Measurements from ENCODE around the gene FARS2. TPM values are rescaled to one million over a fixed set of nuclear protein-coding genes. Genes with fewer than 3 reads are reported as not detected.

Gene FARS2
- total RNA-seq, 6 donors from 2014 or later: 16.4 to 34.6 (median 19.9) TPM

DNA sequence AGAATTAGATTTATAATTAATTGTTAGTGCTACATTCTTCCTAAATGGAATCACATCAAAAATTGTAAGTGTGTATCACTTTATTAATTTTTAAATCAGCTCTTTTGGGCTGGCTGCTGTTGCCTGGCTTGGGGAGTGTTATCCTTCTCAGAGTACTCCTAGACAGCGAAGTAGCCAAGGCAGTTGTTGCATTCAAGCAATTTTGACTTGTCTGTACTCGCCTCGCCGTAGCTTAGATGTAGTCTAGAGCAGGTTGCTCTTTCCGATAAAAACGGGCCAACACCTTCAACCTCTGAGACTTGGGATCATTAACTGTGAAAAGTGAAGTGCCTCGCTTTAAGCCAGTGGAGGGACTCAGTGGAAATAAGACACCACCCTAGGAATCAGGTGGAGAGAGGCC, 151.3 kb downstream of the FARS2 start:
- ATAC-seq (ENCODE audit: low FRiP score in 2 of 2): no peak
- H3K27ac ChIP-seq: no peak overlapping the region
- 94 to 95% methylated on average over 7 of the region's 7 CpGs for WGBS, 2 donors

DNA sequence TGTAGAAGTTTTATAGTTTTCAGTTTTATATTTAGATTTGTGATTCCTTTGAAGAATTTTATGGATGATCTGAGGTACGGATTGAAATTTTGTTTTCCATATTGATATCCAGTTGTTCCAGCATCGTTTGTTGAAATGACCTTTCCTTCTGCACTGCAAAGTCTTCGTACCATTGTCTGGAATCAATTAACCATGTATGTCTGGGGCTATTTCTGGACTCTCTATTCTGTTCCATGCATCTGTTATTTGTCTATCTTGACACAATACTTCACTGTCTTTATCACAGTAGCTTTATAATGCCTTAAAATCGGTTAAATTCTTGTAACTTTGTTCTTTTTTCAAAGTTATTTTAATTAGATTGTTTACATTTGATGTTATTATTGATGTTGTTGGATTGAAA, 154.9 kb downstream of the FARS2 start:
- ATAC-seq (ENCODE audit: low FRiP score in 2 of 2): no peak
- Histone ChIP-seq H3K27ac (no peak overlapping the region), H3K4me1 (no peaks in the 10 kb centered on the region), H3K36me3 (no peaks in the 10 kb centered on the region), H3K27me3 (no peaks in the 10 kb centered on the region), H3K9me3 (no peaks in the 10 kb centered on the region), H3K4me3 (no peak overlapping the region)
- WGBS, 2 donors: 95 to 96% methylated on average over 4 of the region's 4 CpGs
- DNase-seq: no peak
- TF ChIP-seq, protein P1, sequence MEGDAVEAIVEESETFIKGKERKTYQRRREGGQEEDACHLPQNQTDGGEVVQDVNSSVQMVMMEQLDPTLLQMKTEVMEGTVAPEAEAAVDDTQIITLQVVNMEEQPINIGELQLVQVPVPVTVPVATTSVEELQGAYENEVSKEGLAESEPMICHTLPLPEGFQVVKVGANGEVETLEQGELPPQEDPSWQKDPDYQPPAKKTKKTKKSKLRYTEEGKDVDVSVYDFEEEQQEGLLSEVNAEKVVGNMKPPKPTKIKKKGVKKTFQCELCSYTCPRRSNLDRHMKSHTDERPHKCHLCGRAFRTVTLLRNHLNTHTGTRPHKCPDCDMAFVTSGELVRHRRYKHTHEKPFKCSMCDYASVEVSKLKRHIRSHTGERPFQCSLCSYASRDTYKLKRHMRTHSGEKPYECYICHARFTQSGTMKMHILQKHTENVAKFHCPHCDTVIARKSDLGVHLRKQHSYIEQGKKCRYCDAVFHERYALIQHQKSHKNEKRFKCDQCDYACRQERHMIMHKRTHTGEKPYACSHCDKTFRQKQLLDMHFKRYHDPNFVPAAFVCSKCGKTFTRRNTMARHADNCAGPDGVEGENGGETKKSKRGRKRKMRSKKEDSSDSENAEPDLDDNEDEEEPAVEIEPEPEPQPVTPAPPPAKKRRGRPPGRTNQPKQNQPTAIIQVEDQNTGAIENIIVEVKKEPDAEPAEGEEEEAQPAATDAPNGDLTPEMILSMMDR (IDR thresholded peaks at IDR 0.05): no peak
- TF ChIP-seq POLR2A (IDR thresholded peaks at IDR 0.05): no peak
- TF ChIP-seq POLR2AphosphoS5 (IDR thresholded peaks at IDR 0.05): no peak
- TF ChIP-seq EP300 (IDR thresholded peaks at IDR 0.05): no peak

More for the DNA sequence above, 151.3 kb downstream of the FARS2 start:
- H3K4me3 ChIP-seq: no peak overlapping the region
- no peak for DNase-seq
- TF ChIP-seq EP300 (IDR thresholded peaks at IDR 0.05): no peak
- TF ChIP-seq POLR2A (IDR thresholded peaks at IDR 0.05): no peak
- TF ChIP-seq POLR2AphosphoS5 (IDR thresholded peaks at IDR 0.05): no peak
- TF ChIP-seq, protein P1 (IDR thresholded peaks at IDR 0.05): no peak
- no peaks in the 10 kb centered on the region for H3K4me1 ChIP-seq
- H3K36me3 ChIP-seq: peaks cover 0 to 3% (median 0%) of the 10 kb centered on the region in 4 donors
- H3K9me3 ChIP-seq: no peaks in the 10 kb centered on the region
- no peaks in the 10 kb centered on the region for H3K27me3 ChIP-seq

DNA sequence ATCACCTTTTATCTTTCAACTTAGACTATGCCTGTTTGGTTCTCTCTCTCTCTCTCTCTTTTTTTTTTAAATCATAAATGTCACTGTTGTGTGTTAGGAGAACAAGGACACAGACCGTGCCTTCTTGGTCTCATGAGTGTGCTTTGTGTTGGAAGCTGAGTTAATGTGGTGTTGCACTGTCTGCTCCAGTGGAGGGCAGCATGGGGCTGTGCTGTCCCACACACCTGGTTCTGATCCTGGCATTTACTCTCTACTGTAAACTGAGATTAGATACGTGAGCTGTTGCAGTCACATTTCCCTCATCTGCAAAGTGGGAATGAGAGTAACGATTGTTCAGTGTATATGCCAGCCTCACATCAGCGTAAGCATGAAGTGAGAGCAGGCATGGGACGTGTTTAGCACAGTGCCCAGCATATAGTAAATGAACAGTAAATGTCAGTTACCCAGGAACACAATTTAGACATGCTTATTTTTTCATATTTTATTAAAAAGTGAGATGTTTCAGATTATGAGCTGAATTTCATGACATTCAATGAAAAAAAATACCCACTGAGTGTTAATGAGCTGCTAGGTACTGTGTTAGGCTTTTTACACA, 161.1 kb downstream of the FARS2 start:
- TF ChIP-seq POLR2A (IDR thresholded peaks at IDR 0.05) (no peak), POLR2AphosphoS5 (IDR thresholded peaks at IDR 0.05) (no peak)
- TF ChIP-seq, protein P1 (IDR thresholded peaks at IDR 0.05): peak in 4 of 6 experiments; percentile 14 to 29 (median 18)
- no peak overlapping the region for H3K27ac ChIP-seq
- WGBS, 2 donors: 87 to 89% methylated on average over 5 of the region's 5 CpGs
- H3K4me1 ChIP-seq: no peaks in the 10 kb centered on the region
- H3K36me3 ChIP-seq: no peaks in the 10 kb centered on the region
- H3K4me3 ChIP-seq: no peak overlapping the region
- DNase-seq: no peak
- H3K27me3 ChIP-seq: no peaks in the 10 kb centered on the region
- no peaks in the 10 kb centered on the region for H3K9me3 ChIP-seq
- peak in 1 of 2 donors; percentile 30 for ATAC-seq (ENCODE audit: low FRiP score in 2 of 2)

DNA sequence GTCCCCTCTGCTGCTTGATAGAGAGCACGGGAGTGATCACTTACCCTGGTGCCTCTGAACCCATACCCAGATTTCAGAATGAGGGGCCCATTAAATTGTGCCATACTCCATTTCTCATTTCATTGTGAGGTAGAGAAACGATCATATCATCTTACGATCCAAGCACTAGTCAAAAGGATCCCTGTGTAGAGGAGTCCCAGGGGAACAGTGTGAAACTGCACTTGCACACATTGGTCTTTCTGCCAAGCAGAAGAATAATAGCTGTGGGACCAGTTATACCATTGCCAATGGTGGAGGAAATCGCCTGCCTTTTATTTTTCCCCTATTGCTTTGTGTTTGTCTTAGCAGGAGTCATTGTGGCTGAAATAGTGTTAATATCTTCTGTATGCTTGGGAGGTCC, 161.9 kb downstream of the FARS2 start:
- TF ChIP-seq EP300 (IDR thresholded peaks at IDR 0.05) (no peak), POLR2A (IDR thresholded peaks at IDR 0.05) (no peak), POLR2AphosphoS5 (IDR thresholded peaks at IDR 0.05) (no peak)
- TF ChIP-seq, protein P1 (IDR thresholded peaks at IDR 0.05): no peak
- no peak overlapping the region for H3K4me3 ChIP-seq
- no peak overlapping the region for H3K27ac ChIP-seq
- no peaks in the 10 kb centered on the region for H3K4me1 ChIP-seq
- DNase-seq: no peak
- 86 to 95% methylated on average over 4 of the region's 4 CpGs for WGBS, 2 donors
- H3K27me3 ChIP-seq: no peaks in the 10 kb centered on the region
- no peaks in the 10 kb centered on the region for H3K9me3 ChIP-seq
- no peaks in the 10 kb centered on the region for H3K36me3 ChIP-seq
- no peak for ATAC-seq (ENCODE audit: low FRiP score in 2 of 2)

DNA sequence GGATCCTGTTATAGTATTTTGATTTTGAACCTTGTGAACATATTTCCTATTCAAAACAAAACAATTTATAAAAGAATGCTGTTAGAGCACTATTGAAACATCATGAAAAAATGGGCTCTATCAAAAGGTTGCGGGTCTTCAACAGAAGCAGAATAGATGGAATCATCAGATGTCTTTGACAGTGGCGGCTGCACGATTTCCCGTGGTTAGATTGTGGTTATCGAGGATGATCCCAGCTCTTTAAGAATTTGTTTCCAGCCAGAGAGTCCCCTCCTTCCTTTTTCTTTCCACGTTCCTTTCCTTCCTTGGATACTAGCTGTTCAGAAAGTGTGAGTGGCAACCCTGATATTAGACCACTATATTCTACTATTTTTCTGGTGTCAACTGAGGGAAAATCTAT, 163.4 kb downstream of the FARS2 start:
- TF ChIP-seq, protein P1 (IDR thresholded peaks at IDR 0.05): no peak
- TF ChIP-seq POLR2AphosphoS5 (IDR thresholded peaks at IDR 0.05): no peak
- TF ChIP-seq EP300 (IDR thresholded peaks at IDR 0.05): no peak
- no peak for TF ChIP-seq POLR2A (IDR thresholded peaks at IDR 0.05)

More for the DNA sequence above, 163.4 kb downstream of the FARS2 start:
- Histone ChIP-seq H3K36me3 (no peaks in the 10 kb centered on the region), H3K4me3 (no peak overlapping the region), H3K27ac (no peak overlapping the region), H3K9me3 (no peaks in the 10 kb centered on the region), H3K27me3 (no peaks in the 10 kb centered on the region), H3K4me1 (no peaks in the 10 kb centered on the region)
- WGBS, 2 donors: 83 to 86% methylated on average over 6 of the region's 6 CpGs
- ATAC-seq (ENCODE audit: low FRiP score in 2 of 2) (no peak), DNase-seq (no peak)
